DMS79 (cell line): ENCODE measurements around the gene TTN.
A peak's percentile ranks its signal among the peaks of the same experiment; 100 is the strongest.

Source experiments
- DNase-seq: peaks from one replicate; lab custom pipeline; 2025; lab: John Stamatoyannopoulos, UW

Gene TTN

DNA sequence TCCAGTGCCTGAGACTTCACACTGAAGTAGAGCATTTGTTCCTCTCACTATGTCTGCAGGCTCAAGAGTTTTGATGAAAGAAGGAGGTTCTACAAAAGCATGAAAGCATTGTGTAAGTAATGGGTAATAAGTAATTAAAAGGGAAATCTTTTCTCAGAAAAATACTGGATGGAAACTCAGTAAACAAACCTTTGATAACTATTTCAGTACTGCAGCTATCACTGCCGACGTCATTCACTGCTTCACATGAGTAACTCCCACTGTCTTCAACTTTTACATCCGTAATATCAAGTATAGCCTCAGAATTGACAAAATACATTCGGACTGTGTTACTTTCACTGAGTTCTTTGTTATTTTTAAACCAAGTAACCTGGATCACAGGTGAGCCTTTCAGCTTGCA lies 72.7 kb downstream of the TTN start:
- no peak for DNase-seq

DNA sequence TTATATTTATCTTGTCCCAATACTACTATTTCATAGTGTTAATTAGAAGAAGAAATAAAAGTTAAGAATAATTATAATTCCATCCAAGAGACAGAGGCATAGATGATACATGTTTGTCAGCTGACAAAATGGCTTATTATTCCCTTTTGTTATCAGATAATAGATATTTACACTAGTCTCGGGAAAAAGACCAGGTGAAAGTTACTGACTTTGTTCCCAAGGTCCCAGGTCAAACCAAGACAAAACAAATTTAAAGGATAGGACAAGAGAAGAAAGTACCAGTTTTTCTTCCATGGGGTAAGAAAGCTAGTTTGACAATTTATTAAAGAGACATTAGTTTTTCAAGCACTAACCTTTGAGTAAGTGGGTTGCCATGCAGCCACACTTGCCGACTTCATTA lies 73.2 kb downstream of the TTN start:
- DNase-seq, result no peak

DNA sequence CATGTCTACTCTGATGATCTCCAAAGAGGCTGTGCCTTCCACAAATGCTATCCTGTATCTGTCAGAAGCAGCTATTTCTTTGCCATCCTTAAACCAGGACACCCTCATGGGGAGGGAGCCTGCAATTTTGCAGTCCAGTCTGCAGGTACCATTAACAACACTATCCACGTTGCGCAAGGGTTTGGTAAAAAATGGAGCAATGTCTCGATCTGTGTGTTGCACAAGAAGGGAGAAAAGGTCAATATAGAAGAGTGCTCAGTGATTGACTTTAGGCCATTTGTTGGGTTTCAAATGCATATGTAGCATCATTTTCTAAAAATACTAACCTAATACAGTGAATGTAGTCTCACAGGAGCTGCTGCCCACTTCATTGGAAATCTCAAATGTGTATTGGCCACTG lies 74.3 kb downstream of the TTN start:
- no peak for DNase-seq

DNA sequence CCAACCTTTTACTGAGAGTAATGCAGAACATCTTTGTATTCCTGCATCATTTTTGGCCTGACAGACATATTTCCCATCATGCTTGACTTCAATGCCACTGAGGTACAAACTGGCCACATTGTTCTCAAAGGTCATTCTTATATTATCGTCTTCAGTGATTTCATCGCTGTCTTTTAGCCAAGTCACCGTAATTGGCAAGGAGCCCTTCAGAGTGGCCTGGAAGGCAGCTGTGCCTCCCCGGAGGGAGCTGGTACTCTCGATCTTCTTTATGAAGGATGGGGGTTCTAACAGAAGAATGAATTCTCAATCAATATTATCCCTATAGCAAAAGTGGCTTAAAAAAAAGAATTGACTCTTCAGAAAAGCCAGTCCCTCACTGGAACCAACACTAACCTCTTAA lies 75.9 kb downstream of the TTN start:
- no peak for DNase-seq

DNA sequence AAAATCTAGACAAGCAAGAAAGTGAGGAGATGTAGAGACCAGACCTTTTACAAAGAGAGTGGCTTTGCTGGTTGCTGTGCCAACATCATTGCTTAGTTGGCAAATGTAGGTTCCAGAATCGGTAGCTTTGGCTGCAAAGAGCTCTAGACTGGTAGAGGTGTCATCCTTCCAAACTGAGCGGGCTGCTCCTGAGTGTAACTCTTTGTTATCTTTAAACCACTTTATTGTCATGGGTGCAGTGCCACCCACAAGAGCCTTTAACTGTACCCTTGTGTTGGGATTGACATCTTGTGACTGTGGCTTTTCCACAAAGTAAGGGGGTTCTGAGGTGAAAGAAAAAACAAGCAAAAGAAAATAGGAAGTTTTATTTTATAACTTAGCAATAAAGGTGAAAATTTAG lies 77.2 kb downstream of the TTN start:
- DNase-seq, result no peak

DNA sequence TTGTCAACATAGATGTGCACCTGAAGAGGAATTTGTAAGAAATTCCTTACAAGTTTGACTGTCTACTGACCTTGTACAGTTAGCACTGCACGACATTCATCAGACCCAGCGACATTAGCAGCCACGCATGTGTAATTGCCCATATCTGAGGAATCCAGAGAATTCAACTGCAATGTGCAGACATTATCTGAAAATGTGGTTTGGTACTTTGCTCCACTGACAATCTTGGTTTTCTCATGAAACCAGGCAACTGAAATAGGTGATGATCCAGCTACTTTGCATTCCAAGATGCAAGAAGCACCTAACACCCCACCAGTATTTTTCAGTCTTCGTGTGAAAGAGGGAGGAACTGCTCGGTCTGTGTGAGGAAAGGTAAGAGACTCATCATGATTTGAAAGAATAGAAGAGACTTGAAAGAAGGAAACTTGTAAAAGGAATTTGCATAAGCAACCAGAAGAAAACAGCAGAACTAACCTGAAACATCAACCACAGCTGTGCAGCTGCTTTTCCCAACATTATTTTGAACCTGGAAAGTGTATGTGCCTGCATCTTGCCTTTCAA lies 83.4 kb downstream of the TTN start:
- no peak for DNase-seq

DNA sequence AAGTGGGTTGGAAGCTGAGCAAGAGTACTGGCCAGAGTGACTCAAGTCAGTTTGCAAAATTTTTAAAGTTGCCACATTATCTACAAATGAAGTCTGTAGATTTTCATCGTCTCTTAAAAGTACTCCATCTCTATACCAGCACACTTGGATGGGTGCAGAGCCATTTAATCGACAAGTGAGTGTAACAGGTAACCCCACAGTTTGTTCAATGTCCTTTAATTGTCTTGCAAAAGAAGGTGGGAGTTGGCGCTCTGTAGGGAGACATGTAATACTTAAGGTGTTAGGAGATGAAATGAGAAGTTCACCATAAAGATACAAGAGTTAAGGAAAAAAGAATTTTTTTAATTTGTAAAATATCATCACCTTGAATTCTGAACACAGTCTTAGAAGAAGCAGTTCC lies 84.9 kb downstream of the TTN start:
- no peak for DNase-seq

DNA sequence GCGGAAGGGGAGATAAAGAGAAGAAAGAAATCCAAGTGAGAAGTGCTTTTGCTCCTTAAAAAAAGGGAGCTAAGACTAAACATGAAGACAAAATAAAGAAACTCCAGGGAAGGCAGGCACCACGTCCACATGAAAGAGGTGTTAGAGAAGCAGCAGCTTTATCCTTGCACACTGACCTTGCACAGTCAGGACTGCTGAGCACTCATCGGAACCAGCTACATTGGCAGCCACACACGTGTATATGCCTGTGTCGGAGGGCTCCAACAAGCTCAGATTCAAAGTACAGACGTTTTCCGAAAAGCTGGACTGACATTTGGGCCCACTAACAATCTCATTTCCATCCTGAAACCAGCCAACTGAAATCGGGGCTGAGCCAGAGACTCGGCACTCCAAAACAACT lies 88.2 kb downstream of the TTN start:
- DNase-seq, result no peak

DNA sequence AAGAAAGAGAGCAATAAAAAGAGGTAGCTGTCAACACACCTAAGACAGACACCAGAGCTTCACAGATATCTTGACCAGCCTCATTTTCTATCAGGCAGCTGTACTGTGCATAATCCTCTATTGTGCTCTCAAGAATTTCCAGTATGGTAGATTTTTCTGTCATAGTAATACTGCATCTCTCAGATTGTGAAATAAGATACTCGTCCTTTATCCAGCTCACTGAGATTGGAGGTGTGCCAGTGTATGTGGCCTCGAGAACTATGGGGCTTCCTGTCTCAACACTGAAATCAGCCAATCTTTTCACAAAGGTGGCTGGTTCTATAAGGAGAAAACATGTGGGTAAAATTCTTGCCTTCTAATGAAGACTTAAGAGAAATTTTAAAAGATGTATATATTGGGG lies 88.9 kb downstream of the TTN start:
- no peak for DNase-seq

DNA sequence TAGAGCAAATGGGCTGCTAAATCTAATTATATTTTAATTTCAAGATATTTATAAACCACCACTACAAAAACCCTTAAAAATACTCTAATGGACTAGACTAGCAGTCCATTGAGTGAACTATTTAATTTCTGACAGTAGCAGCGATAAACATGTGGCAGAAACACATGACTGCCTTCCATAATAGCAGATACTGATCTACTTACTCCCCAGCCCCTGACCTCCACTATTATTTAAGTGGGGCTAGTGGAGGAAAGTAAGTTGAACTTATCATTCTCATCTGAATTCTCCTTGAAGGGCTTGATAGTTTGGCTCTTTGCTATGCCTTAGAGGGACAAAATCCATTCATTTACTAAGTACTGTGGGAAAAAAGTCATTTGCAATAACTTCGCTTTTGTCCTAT lies 90.8 kb downstream of the TTN start:
- DNase-seq, result no peak

DNA sequence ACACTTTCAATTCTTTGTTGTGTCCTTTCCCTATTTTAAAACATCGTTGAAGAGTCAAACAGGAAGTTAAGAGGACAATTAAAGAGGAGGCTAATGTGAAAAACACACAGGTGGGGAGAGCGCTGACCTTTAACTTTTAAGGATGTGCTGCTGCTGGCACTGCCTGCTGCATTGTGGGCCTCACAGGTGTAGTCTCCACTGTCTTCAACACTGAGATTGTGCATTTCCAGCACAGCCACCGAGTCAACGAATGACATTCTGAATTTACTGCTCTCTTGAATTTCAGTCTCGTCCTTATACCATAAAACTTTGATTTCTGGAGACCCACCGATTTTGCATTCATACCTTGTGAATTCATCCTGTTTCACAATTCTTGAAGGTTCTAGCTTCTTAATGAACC lies 91.9 kb downstream of the TTN start:
- DNase-seq, result no peak

DNA sequence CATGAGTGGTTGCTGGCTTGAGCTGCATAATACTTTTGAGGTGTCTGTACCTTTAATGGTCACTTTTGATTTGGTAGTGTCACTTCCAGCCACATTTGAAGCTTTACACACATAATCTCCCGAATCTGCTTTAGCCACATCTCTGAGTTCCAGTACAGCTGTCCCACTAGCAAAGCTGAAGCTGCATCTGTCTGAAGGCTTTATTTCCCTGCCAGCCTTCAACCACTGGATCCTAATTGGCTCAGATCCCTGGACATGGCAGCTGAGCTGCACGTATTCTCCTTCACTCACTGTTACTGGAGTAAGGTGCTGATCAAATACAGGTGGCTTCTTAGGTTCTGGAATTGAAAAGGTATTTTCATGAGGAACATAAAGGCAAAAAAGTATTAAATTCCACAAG lies 99.7 kb downstream of the TTN start:
- DNase-seq, result no peak

DNA sequence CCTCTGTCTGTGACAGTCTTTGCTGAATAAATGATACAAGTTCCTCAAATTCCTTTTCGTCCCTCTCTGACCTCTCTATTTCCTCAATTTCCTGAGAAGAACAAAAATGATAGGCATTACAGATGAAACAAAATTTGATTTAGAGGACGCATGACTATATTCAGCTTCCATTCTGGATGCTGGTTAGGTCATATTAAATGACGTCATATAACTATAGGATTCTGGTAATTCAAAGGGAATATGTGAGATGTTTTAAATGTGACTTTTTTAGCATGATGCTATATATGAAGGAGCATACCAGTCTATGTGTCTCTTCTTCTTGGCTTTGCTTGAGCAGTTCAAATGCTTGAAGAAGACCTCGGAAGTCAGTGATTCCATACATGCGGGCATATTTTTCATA lies 102.3 kb downstream of the TTN start:
- DNase-seq, result no peak

DNA sequence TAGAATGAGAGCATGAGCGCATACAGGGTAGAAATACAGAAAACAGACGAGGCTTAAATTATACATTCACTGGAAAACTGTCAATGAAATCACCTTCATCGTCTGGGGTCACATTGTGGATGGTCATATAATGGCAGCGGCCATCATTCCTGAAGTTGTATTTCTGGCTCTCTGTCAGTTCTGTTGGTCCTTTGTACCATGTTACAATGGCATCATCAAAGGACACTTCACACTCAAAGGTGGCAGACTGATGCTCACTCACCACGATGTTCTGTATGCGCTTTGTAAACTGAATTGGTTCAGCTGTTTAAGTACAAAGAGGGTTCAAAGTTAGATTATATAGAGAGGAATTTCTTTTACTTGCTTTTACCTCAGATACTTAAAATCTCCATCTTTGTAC lies 104.9 kb downstream of the TTN start:
- DNase-seq, result no peak

DNA sequence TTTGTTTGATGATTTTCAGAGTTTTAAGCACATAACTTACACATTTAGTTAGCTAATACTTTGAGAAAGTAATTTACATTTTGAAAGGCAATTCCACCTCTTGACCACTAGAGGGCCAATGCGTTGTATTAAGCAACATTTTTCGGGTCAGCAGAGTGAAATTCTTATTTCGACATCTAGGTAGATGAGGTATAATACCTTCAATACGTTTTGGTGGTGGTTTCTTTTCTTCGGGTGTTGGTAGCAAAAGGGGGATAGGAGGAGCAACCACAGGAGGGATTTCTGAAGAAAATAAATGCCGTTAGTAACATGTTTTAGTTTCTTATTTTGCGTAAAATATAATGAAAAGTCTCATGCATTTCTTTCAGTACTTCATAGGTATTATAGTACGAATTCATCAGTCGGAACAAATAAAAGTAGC lies 106.3 kb downstream of the TTN start:
- no peak for DNase-seq

DNA sequence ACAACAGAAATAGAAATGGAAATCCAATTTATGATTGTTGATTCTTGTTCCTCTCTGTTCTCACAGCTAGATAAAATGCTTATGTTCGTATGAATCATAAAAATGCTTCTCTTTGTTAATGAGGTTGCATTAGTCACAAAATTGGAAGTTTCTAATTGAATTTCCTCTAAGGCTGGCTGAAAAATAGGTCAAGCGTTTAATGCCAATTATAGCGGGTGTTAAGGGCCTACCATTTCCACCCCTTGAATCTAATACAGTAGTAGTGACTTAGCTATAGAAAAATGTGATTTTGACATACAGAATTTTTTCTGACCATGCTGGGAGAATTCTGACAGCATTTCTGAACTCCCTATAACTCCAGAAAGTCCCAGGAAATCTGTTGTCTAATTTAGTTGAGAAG lies 107.1 kb downstream of the TTN start:
- no peak for DNase-seq

DNA sequence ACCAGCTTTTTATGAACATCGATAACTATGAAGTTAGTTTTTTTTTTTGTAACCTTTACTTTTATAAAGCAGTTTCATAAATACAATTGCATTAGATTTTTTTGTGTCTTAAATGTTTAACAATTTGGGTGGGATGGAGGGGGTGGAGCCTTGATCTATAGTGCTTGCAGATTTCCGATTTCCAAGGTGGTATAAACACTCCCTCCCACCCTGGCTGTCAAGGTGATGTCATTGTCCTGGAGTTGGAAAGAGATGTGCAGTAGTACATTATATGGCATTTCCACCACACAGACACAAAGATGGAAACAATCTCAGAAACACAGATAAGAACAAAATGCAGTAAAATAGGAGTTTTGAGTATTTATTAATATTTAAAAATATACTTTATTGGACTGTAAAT lies 114.4 kb downstream of the TTN start:
- no peak for DNase-seq

DNA sequence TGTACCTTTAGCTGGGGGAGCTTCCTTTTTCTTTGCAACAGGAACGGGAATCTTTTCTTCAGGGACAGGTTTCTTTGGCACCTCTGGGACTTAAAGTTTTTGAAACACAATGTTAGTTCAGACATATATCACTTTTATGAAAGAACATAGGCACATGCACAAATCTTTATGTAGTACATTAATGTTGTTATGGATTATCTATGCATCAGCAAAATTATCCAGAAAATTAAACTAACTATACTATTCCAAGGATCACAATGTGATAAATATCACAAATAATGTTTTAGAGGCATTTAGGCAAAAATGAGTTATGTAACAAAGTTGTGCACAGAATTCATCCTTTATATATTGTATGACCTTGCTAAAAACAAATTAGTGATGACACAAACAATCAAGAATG lies 117.4 kb downstream of the TTN start:
- DNase-seq, result no peak

DNA sequence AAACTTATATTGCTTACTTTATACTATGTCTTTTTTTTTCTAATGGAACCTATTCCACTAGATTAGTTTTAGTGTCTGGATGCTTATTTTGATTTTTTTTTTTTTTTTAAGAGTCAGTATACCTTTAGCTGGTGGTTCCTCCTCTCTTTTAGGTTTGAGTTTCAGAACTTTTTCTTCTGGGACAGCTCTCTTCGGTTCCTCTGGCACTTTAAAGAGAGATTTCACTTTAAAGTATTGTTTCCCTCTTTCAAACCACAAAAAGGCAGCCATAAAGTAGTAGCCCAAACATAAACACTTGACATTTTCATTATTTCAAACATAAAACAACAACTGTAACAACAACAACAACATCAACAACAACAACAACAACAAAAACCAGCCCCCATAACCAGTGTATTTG lies 123.3 kb downstream of the TTN start:
- DNase-seq, result no peak

DNA sequence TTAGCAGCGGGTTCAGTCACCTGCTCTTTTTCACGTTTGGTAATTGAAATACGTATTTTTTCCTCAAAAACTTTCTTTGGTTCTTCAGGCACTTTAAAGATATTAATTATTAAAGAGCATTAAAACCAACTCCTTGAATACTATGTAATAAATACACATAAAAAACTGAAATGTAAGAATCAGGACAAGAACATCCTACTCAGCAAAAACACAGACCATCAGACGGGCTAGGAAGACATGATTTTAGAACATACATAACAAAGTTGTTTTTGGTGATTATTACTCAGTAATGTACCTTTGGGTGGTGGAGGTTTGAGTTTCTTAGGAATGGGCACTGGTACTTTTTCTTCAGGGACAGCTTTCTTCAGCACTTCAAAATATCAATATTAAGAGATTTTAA lies 126.1 kb downstream of the TTN start:
- DNase-seq, result no peak

DNA sequence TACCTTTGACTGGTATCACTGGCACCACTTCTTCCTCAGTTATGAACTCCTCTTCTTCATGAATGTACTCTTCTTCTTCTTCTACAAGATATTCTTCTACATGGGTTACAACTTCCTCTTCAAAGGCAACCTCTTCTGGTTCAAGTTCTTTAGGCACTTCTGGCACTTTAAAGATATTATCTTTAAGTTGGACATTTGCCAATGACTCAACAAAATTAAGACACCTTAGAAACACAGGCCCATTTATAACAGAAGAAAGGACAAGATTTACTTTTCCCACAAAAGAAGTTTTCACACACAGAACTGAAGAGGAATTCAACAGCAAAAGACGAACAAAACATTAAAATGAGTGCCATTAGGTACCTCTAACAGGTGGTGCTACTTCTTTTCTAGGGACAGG lies 127.3 kb downstream of the TTN start:
- peak; percentile 58 for DNase-seq

DNA sequence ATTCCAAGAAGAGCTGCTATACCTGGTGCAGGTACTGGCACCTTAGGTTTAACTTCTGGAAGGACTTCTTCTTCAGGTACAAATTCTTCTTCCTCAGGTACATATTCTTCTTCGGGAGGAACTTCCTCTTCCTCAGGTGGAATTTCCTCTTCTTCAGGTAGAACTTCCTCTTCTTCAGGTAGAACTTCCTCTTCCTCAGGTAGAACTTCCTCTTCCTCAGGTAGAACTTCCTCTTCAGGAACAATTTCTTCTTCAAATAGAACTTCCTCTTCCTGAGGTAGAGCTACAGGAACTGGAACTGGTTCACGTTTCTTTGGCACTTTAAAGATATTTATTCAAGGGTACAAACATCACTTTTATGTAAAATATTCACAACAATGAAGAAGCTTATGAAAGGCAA lies 129.6 kb downstream of the TTN start:
- no peak for DNase-seq

DNA sequence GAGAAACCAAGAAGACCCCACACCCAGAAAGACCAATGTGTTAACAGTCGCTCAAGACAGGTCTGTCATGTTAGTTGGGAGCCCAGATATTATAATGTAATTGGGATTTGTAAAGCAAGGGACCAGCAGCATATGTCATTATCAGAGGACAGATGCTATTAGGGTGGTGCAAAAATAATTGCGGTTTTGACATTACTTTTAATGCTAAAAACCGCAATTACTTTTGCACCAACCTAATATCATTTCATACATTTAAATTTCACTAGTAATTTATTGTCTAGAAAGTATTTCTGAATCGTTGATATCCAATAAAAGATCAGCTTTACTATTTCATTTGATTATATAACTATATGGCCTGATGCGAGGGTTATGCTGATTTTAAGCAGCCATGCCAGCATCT lies 131.2 kb downstream of the TTN start:
- no peak for DNase-seq

DNA sequence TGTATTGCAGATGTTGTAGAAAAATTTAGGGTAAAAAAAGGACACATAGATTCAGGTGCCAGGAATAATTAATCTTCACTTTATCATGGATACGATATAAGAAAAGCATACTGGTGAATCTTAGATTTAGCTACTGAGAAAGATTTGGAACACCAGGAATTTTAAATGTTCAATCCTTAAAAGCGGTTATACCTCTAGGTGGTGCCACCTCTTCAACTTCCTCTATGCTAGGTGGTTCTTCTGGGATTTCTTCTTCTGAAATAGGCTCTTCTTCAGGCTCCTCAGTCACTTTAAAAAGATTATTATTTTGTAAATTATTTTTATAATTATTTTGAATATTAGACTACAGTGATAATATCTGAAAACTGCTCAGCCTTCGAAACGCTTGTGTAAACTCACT lies 133.1 kb downstream of the TTN start:
- no peak for DNase-seq

DNA sequence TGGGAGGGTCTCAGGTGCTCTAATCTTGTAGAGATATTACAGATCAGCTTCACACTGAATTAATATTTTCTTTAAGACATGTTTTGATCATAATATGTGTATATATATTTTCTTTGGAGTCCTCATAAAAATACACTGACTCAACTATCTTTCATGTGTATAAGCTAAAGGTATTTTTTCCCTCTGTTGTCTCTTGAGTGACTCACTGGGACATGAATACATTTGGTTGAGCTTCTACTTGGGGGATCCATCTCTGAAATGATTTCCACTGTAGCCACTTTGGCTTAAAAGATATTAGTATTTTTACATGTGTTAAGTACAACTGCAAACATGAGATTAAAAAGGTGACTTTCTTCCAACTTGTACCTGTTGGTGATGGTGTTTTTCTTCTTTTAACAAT lies 140.8 kb downstream of the TTN start:
- no peak for DNase-seq
